Osteocyte (in vitro differentiated cells): ENCODE results near the gene CD81. TPM values are rescaled to one million over a fixed set of nuclear protein-coding genes. Genes with fewer than 3 reads are reported as not detected.

Source experiments
- DNase-seq: peaks from one replicate; pipeline ENCODE4 v3.0.0; 2021; ENCODE audit warnings: mixed read lengths; ENCODE audit not compliant: unreplicated experiment; ENCODE audit errors: extremely low spot score
- H3K27ac Mint-ChIP-seq: one replicate; pipeline ENCODE4 v1.8.0; 2021; ENCODE audit warnings: mild to moderate bottlenecking, mixed read lengths; ENCODE audit not compliant: unreplicated experiment
- H3K27me3 Mint-ChIP-seq: one replicate; pipeline ENCODE4 v1.8.0; 2021; ENCODE audit warnings: mixed read lengths; ENCODE audit not compliant: unreplicated experiment
- H3K36me3 Mint-ChIP-seq: one replicate; pipeline ENCODE4 v1.8.0; 2021; ENCODE audit warnings: mixed read lengths; ENCODE audit not compliant: unreplicated experiment
- H3K4me1 Mint-ChIP-seq: one replicate; pipeline ENCODE4 v1.8.0; 2021; ENCODE audit warnings: mixed read lengths; ENCODE audit not compliant: unreplicated experiment
- H3K4me3 Mint-ChIP-seq: one replicate; pipeline ENCODE4 v1.8.0; 2021; ENCODE audit warnings: mild to moderate bottlenecking, moderate library complexity, mixed read lengths; ENCODE audit not compliant: unreplicated experiment
- H3K9me3 Mint-ChIP-seq: one replicate; pipeline ENCODE4 v1.8.0; 2021; ENCODE audit warnings: mixed read lengths; ENCODE audit not compliant: unreplicated experiment
- total RNA-seq: library from RNA; stranded (reverse); gene quantifications from 2 replicates; pipeline ENCODE4 v1.2.1, GENCODE V29; 2021
- TF ChIP-seq, protein P1 (sequence below): fragments of 200-600 bp; sonication (generic); IDR thresholded peaks from 2 replicates; pipeline ENCODE4 v1.5.0; 2021; ENCODE audit warnings: antibody characterized with exemption, mild to moderate bottlenecking, moderate library complexity

Gene CD81
- total RNA-seq, 1 donor from 2014 or later: 652 TPM

DNA sequence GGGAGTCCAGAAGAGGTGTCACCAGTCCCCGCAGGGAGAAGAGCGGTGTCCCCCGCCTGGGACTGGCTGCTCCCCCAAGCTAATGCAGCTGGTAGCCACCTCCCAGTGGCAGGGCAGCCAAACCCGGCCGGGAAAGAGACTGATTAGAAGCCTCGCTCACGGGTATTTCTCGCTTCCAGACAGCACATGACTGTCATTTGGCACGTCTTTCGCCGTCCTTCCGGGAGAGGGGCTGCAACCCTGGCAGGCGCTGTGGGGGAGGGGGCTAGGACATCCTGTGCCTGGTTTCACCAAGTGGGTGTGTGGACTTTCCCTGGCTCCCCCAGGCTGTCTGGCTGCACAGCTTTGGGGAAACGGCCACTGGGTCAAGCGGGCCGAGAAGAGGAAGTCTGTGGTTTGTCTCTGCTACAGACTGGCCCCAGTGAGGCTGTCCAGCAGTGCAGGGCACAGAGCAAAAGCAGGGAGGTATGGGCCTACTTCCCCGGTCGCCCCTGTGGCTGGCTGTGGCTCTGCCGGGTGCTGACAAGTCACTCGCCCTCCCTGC lies 3.8 kb downstream of the CD81 start:
- Mint-ChIP-seq H3K27ac (peak overlapping the region; percentile 34), H3K27me3 (no peaks in the 10 kb centered on the region), H3K4me1 (peaks cover 53% of the 10 kb centered on the region), H3K36me3 (no peaks in the 10 kb centered on the region), H3K4me3 (no peak overlapping the region), H3K9me3 (no peaks in the 10 kb centered on the region)
- no peak for DNase-seq
- TF ChIP-seq, protein P1, sequence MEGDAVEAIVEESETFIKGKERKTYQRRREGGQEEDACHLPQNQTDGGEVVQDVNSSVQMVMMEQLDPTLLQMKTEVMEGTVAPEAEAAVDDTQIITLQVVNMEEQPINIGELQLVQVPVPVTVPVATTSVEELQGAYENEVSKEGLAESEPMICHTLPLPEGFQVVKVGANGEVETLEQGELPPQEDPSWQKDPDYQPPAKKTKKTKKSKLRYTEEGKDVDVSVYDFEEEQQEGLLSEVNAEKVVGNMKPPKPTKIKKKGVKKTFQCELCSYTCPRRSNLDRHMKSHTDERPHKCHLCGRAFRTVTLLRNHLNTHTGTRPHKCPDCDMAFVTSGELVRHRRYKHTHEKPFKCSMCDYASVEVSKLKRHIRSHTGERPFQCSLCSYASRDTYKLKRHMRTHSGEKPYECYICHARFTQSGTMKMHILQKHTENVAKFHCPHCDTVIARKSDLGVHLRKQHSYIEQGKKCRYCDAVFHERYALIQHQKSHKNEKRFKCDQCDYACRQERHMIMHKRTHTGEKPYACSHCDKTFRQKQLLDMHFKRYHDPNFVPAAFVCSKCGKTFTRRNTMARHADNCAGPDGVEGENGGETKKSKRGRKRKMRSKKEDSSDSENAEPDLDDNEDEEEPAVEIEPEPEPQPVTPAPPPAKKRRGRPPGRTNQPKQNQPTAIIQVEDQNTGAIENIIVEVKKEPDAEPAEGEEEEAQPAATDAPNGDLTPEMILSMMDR: no peak

DNA sequence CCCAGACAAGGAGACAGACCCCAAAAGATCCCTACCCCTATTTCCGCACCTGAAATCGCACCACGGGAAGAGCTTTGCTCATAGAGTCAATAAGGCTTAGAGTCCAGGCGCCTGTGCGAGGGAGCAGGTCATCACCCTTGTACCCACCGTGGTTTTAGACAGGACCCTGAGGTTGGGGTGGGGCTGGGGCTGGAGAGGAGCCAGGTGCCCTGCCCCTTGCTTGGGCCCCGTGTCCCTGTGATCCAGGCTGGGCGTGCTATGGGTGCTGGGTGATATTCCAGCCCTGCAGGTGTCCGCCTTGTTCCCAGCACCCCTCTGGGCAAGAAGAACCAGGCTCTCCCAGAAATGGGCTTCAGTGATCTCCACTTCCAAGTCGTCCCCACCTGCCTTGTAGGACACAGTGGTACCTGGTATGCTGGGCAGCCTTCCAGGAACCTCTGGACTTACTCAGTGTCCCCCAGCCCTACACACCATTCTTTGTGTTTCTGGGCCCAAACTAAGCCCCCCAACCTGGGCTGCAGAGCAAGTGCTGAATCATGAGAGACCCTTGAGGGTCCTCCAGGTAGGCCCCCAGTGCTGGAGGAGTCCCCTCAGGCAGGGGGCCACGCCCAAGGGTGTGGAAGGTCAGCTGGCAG lies 4.5 kb downstream of the CD81 start:
- DNase-seq: no peak
- H3K9me3 Mint-ChIP-seq: no peaks in the 10 kb centered on the region
- H3K4me1 Mint-ChIP-seq: peaks cover 56% of the 10 kb centered on the region
- H3K36me3 Mint-ChIP-seq: peaks cover 2% of the 10 kb centered on the region
- H3K27me3 Mint-ChIP-seq: no peaks in the 10 kb centered on the region
- H3K27ac Mint-ChIP-seq: peak overlapping the region; percentile 34
- no peak overlapping the region for H3K4me3 Mint-ChIP-seq
- TF ChIP-seq, protein P1: no peak

DNA sequence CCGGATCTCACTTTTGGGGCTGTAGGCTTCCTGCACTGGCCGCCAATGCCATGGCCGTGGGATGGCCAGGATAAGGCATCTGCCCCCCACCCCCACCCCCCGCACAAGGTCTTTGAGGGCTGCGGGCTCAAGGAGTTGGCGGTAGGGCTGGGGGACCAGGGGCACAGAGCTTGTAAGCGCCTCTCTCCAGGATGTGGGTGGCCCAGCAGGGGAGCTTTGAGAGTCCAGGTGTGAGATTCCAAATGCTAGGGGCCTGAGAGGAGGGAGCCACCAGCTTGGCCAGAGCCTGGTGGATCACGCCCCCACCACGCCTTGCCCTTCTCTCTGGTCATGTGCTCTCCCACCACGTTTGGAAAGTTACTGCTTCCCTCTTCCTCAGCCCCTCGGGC lies 5.0 kb downstream of the CD81 start:
- TF ChIP-seq, protein P1: no peak
- peaks cover 61% of the 10 kb centered on the region for H3K4me1 Mint-ChIP-seq

DNA sequence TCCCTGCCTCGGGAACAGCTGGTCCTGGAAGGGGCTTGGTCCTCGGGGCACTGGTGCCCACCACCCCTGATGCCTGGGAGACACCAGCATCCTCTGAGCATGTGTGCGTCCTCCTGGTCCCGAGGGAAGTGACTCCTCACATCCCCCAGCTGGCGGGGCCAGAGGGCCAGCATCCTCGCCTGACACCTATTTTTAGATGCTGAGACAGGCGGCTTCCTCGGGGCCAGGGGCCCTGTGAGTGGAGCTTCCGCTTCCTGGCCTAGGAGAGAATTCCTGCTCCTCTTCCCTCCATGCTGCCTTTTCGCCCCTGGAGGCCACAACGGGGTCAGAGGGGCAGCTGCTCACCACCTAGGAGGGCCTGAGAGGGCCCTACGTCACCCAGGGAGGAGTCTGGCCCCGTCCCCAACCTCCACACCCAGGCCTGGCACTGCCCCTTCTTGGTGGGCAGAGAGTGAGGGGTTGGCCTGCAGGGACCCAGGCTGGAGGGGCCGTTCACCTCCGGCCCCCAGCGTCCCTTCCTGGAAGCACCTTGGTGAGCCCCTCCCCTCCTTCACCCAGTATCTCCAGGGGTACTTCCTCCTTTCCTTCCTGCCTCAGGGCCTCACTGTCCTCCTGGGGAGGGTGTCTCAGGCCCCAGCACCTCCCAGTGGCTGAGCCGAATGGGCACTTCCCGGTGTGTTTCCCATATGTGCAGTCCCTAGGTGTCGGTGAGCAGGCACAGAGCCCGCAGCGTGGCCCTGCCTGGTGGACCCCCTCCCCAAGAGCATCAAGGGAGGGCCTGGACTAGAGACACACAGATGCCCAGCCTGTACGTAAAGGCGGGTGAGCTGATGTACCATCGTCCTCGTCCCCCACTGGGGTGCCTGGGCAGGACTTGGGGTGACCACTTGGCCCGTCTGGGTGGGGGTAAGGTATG lies 6.1 kb downstream of the CD81 start:
- Mint-ChIP-seq H3K4me1 (peaks cover 70% of the 10 kb centered on the region), H3K27me3 (no peaks in the 10 kb centered on the region), H3K9me3 (no peaks in the 10 kb centered on the region), H3K4me3 (no peak overlapping the region), H3K36me3 (peaks cover 2% of the 10 kb centered on the region), H3K27ac (peak overlapping the region; percentile 75)
- TF ChIP-seq, protein P1: no peak
- DNase-seq: no peak

More for the DNA sequence above, 5.0 kb downstream of the CD81 start:
- peaks cover 2% of the 10 kb centered on the region for H3K36me3 Mint-ChIP-seq
- H3K9me3 Mint-ChIP-seq: no peaks in the 10 kb centered on the region
- no peak for DNase-seq
- H3K27ac Mint-ChIP-seq: peak overlapping the region; percentile 75
- H3K27me3 Mint-ChIP-seq: no peaks in the 10 kb centered on the region
- no peak overlapping the region for H3K4me3 Mint-ChIP-seq
